GM19455 (cell line): ENCODE data around the gene SMAD7.

ENCODE experiments used
- ATAC-seq: cut with Tn5 transposase; IDR thresholded peaks from one replicate; pipeline ENCODE4 v1.9.1; 2021; ENCODE audit not compliant: unreplicated experiment

SMAD7 gene

GRCh38 chr18:48896875-48897511 is 53.8 kb downstream of the SMAD7 start:
- no peak for ATAC-seq

- no peak for ATAC-seq
Measured at GRCh38 chr18:48896326-48896874, 54.4 kb downstream of the SMAD7 start.

GRCh38 chr18:48894799-48895346 is 55.9 kb downstream of the SMAD7 start:
- ATAC-seq, result no peak

- ATAC-seq, result no peak
Measured at GRCh38 chr18:48893608-48894600, 56.9 kb downstream of the SMAD7 start.

GRCh38 chr18:48893061-48893607 is 57.6 kb downstream of the SMAD7 start:
- no peak for ATAC-seq

- no peak for ATAC-seq
Measured at GRCh38 chr18:48892146-48892855, 58.5 kb downstream of the SMAD7 start.

GRCh38 chr18:48891721-48892120 is 59.0 kb downstream of the SMAD7 start:
- no peak for ATAC-seq

GRCh38 chr18:48889981-48890762 is 60.6 kb downstream of the SMAD7 start:
- ATAC-seq, result no peak

- ATAC-seq, result no peak
Measured at GRCh38 chr18:48889115-48889941, 61.4 kb downstream of the SMAD7 start.

- no peak for ATAC-seq
Measured at GRCh38 chr18:48888773-48889080, 62.0 kb downstream of the SMAD7 start.

GRCh38 chr18:48887905-48888772 is 62.6 kb downstream of the SMAD7 start:
- no peak for ATAC-seq

- no peak for ATAC-seq
Measured at GRCh38 chr18:48887294-48887904, 63.4 kb downstream of the SMAD7 start.

- ATAC-seq, result no peak
Measured at GRCh38 chr18:48886520-48887293, 64.1 kb downstream of the SMAD7 start.

- no peak for ATAC-seq
Measured at GRCh38 chr18:48885924-48886400, 64.8 kb downstream of the SMAD7 start.

GRCh38 chr18:48885266-48885923 is 65.4 kb downstream of the SMAD7 start:
- no peak for ATAC-seq

- ATAC-seq, result no peak
Measured at GRCh38 chr18:48884771-48885170, 66.0 kb downstream of the SMAD7 start.
